GM18508 (cell line): Measurements from ENCODE around the gene RNF103.
"Not testable (repeated sequence)": the region's sequence is repeated elsewhere in the genome, so short reads cannot be mapped to it uniquely, and the experiment has no call there.

ENCODE experiments used
- ATAC-seq: cut with Tn5 transposase; IDR thresholded peaks from one replicate; pipeline ENCODE4 v1.9.1; 2021; ENCODE audit warnings: moderate number of reproducible peaks; ENCODE audit not compliant: insufficient read depth, unreplicated experiment

Gene RNF103

GRCh38 chr2:86623494-86624266, at the start of gene RNF103:
TSS of gene RNF103 (minus strand) at chr2:86623865. CDS start at chr2:86622886, 979 bp downstream.
- peak; percentile 29 for ATAC-seq

GRCh38 chr2:86673011-86673410, 49.3 kb upstream of the RNF103 start:
- ATAC-seq, result no peak

GRCh38 chr2:86672027-86672545, 48.4 kb upstream of the RNF103 start:
- ATAC-seq, result no peak

GRCh38 chr2:86671337-86671981, 47.8 kb upstream of the RNF103 start:
- ATAC-seq, result no peak

GRCh38 chr2:86669323-86669722, 45.7 kb upstream of the RNF103 start:
- ATAC-seq, result not testable (repeated sequence)

- ATAC-seq, result no peak
Observed at GRCh38 chr2:86661333-86661732, 37.7 kb upstream of the RNF103 start.

GRCh38 chr2:86650188-86650587, 26.5 kb upstream of the RNF103 start:
- ATAC-seq, result no peak

GRCh38 chr2:86649119-86649947, 25.7 kb upstream of the RNF103 start:
- ATAC-seq, result no peak

- ATAC-seq, result no peak
Observed at GRCh38 chr2:86648681-86649080, 25.0 kb upstream of the RNF103 start.

- no peak for ATAC-seq
Observed at GRCh38 chr2:86646865-86647264, 23.2 kb upstream of the RNF103 start.

- ATAC-seq, result no peak
Observed at GRCh38 chr2:86646329-86646728, 22.7 kb upstream of the RNF103 start.

- no peak for ATAC-seq
Observed at GRCh38 chr2:86645752-86646151, 22.1 kb upstream of the RNF103 start.

- ATAC-seq, result no peak
Observed at GRCh38 chr2:86638712-86639111, 15.0 kb upstream of the RNF103 start.

GRCh38 chr2:86636842-86637241, 13.2 kb upstream of the RNF103 start:
- no peak for ATAC-seq

- no peak for ATAC-seq
Observed at GRCh38 chr2:86634352-86634751, 10.7 kb upstream of the RNF103 start.

GRCh38 chr2:86633155-86633651, 9.5 kb upstream of the RNF103 start:
- ATAC-seq, result no peak

- ATAC-seq, result no peak
Observed at GRCh38 chr2:86632672-86633071, 9.0 kb upstream of the RNF103 start.

- ATAC-seq, result no peak
Observed at GRCh38 chr2:86631846-86632485, 8.3 kb upstream of the RNF103 start.

GRCh38 chr2:86628091-86628522, 4.4 kb upstream of the RNF103 start:
- peak; percentile 56 for ATAC-seq

GRCh38 chr2:86627550-86627949, 3.9 kb upstream of the RNF103 start:
- ATAC-seq, result no peak
